ENCODE results near the gene CNTROB.

Gene CNTROB

GRCh38 chr17:7956228-7956965 is 24.4 kb downstream of the CNTROB start:
- Histone ChIP-seq H3K27me3 (ENCODE audit: insufficient read depth, low read depth) (no peaks in the 10 kb centered on the region), H3K79me2 (ENCODE audit: insufficient read depth, low read depth) (no peaks in the 10 kb centered on the region), H3K36me3 (ENCODE audit: insufficient read depth) (no peaks in the 10 kb centered on the region), H3K9ac (no peak overlapping the region), H2AFZ (ENCODE audit: low read depth) (no peak overlapping the region), H3K4me3 (IDR thresholded peaks at IDR 0.05; ENCODE audit: insufficient read depth, low read depth, low read length) (no peak overlapping the region), H3K4me2 (no peak overlapping the region), H3K27ac (no peak overlapping the region), H3K4me1 (ENCODE audit: low read depth, poor library complexity, severe bottlenecking) (peaks cover 2% of the 10 kb centered on the region), H4K20me1 (ENCODE audit: insufficient read depth) (no peaks in the 10 kb centered on the region)
- TF ChIP-seq CTCF (conservative IDR thresholded peaks at IDR 0.05; ENCODE audit: low read depth, low read length) = no peak

GRCh38 chr17:7959503-7960253 is 27.7 kb downstream of the CNTROB start:
- Histone ChIP-seq H3K9ac (no peak overlapping the region), H2AFZ (ENCODE audit: low read depth) (no peak overlapping the region), H3K4me1 (ENCODE audit: low read depth, poor library complexity, severe bottlenecking) (no peaks in the 10 kb centered on the region), H3K4me3 (IDR thresholded peaks at IDR 0.05; ENCODE audit: insufficient read depth, low read depth, low read length) (no peak overlapping the region), H3K36me3 (ENCODE audit: insufficient read depth) (no peaks in the 10 kb centered on the region), H3K4me2 (no peak overlapping the region), H3K79me2 (ENCODE audit: insufficient read depth, low read depth) (no peaks in the 10 kb centered on the region), H3K27ac (no peak overlapping the region), H3K27me3 (ENCODE audit: insufficient read depth, low read depth) (no peaks in the 10 kb centered on the region), H4K20me1 (ENCODE audit: insufficient read depth) (no peaks in the 10 kb centered on the region)
- TF ChIP-seq CTCF (conservative IDR thresholded peaks at IDR 0.05; ENCODE audit: low read depth, low read length) = no peak

- Histone ChIP-seq H3K27me3 (ENCODE audit: insufficient read depth, low read depth) (no peaks in the 10 kb centered on the region), H3K4me3 (IDR thresholded peaks at IDR 0.05; ENCODE audit: insufficient read depth, low read depth, low read length) (no peak overlapping the region), H4K20me1 (ENCODE audit: insufficient read depth) (no peaks in the 10 kb centered on the region), H3K79me2 (ENCODE audit: insufficient read depth, low read depth) (no peaks in the 10 kb centered on the region), H3K9ac (no peak overlapping the region), H3K4me2 (no peak overlapping the region), H3K36me3 (ENCODE audit: insufficient read depth) (no peaks in the 10 kb centered on the region), H3K27ac (no peak overlapping the region), H3K4me1 (ENCODE audit: low read depth, poor library complexity, severe bottlenecking) (no peaks in the 10 kb centered on the region), H2AFZ (ENCODE audit: low read depth) (no peak overlapping the region)
- no peak for TF ChIP-seq CTCF (conservative IDR thresholded peaks at IDR 0.05; ENCODE audit: low read depth, low read length)
These were observed 29.4 kb downstream of the CNTROB start for GRCh38 chr17:7961421-7961820.

- Histone ChIP-seq H3K36me3 (ENCODE audit: insufficient read depth) (no peaks in the 10 kb centered on the region), H3K27ac (no peak overlapping the region), H3K27me3 (ENCODE audit: insufficient read depth, low read depth) (no peaks in the 10 kb centered on the region), H3K4me1 (ENCODE audit: low read depth, poor library complexity, severe bottlenecking) (no peaks in the 10 kb centered on the region), H3K4me3 (IDR thresholded peaks at IDR 0.05; ENCODE audit: insufficient read depth, low read depth, low read length) (no peak overlapping the region), H4K20me1 (ENCODE audit: insufficient read depth) (no peaks in the 10 kb centered on the region), H2AFZ (ENCODE audit: low read depth) (no peak overlapping the region), H3K4me2 (no peak overlapping the region), H3K79me2 (ENCODE audit: insufficient read depth, low read depth) (no peaks in the 10 kb centered on the region), H3K9ac (no peak overlapping the region)
- no peak for TF ChIP-seq CTCF (conservative IDR thresholded peaks at IDR 0.05; ENCODE audit: low read depth, low read length)
These were observed 35.7 kb downstream of the CNTROB start for GRCh38 chr17:7967751-7968150.

All from KMS-11 (cell line).